NCI-H187 (cell line): ENCODE results near the gene CST4.
"Not testable (repeated sequence)": the region's sequence is repeated elsewhere in the genome, so short reads cannot be mapped to it uniquely, and the experiment has no call there.

Experiments used
- DNase-seq, 2 experiments: peaks; one replicate each; lab custom pipeline; 2025; lab: John Stamatoyannopoulos, UW

The CST4 gene, protein sequence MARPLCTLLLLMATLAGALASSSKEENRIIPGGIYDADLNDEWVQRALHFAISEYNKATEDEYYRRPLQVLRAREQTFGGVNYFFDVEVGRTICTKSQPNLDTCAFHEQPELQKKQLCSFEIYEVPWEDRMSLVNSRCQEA

DNA sequence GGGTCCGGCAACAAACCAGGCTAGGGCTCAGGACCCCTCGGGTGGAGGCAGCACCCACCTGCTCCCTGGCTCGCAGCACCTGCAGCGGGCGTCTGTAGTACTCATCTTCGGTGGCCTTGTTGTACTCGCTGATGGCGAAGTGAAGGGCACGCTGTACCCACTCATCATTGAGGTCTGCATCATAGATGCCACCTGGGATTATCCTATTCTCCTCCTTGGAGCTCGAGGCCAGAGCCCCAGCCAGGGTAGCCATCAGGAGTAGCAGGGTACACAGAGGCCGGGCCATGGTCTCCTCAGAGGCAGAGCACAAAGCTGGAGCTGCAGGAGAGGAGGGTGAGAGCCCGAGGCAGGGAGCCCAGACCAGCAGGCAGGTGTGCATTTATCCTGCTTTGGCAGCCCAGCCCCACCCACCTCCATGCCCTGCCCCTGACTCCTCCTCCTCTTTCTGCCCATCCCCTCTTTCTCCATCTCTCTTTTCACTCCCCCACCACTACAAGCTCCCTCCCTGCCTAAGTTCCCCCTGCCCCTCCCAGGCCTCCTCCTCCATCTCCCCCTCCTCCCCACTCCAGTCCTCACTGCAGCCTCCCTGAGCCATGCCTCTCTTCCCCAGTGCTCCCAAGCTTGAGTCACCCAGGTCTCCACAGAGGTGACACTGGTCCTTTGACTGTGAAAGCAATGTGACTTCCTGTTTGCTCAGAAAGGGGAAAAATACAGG is at the start of gene CST4:
Gene CST4 (minus strand): TSS at position 355 of the 715 bp plus-strand sequence. CDS start 69 bp downstream, at position 286.
- not testable (repeated sequence) for DNase-seq

DNA sequence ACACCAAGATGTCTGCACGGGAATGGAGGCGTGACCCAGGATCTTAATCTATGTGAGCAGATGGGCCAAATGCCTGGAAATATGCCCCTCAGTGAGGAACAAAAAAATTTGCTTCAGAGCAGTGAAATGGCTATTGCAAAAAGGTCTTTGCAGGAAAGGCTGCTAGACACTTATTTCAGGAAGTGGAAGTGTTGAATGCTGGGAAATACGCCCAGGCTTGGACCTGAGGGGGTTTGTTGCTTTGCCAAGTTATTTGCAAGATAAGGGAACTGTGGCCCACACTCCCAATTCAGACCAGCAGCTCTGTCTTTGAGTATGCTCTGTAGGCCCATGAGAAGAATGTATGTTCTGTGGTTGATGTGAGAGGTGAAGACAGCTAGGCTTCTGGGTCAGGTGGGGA is 46.6 kb upstream of the CST4 start:
- not testable (repeated sequence) for DNase-seq

DNA sequence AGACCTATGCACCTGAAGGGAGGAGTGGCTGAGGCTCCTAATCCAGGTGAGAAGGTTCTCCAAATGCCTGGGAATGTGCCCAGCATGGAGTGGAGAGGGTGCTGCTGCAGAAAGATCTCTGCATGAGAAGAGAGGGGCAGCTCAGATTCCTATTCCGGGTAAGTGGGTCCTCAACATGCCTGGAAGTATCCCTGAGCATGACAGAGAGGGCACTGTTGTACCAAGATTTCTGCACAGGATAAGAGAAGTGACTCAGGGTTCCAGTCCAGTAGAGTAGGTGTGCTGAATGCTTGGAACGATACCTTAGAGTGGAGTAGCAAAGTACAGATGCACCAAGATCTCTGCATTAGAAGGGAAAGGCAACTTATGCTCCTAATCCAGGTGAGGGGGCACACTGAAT is 46.1 kb upstream of the CST4 start:
- DNase-seq, result not testable (repeated sequence)

DNA sequence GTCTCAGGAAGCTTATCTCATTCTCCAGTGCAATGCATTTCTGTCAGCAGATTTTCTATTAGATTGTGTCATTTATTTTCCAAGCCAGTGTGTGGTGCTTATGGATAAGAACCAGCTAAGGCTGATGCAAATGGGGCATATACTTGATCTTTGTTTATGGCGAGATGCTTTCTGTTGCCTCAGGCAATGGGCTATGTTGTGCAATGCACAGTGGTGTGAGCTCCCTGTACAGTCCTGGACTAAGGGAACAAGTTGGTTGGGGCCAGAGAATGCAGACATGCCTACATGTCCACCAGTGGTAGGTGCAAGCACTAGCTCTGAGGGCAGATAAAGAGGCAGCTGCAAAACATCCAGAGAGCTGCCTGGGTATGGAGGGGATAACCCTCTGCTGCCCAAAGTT is 45.6 kb upstream of the CST4 start:
- not testable (repeated sequence) for DNase-seq

DNA sequence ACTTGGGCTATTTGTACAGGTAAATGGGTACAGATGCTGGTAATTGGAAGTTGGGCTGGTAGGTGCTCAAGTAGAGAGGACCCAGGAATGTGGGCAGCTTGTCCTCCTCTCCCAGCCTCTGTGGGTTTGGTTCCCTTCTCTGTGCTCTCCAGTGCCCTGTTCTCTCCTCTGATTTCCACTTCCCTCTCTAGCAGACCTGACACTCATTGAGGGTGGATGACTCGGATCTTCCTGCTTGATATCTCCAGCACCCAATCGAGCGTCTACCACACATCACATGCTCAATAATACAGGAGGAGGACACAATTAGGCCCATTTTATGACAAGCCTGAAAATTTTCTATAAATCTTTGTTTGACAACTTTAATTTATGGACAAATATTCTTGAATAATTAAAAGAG is 38.2 kb upstream of the CST4 start:
- DNase-seq, result no peak

DNA sequence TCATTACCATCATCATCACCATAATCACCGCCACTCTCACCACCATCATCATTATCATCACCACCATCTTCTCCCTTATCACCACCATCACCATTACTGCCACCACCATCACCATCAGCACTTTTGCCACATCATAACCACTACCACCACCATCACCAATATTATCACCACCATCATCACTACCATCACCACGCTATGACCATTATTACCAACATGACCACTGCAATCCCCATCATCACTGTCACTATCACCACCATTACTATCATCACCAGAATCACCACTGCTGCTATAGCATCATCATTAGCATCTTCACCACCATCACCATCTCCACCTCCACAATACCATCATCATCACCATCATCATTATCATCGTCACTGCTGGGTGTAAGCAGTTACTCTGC is 36.3 kb upstream of the CST4 start:
- DNase-seq, result no peak

DNA sequence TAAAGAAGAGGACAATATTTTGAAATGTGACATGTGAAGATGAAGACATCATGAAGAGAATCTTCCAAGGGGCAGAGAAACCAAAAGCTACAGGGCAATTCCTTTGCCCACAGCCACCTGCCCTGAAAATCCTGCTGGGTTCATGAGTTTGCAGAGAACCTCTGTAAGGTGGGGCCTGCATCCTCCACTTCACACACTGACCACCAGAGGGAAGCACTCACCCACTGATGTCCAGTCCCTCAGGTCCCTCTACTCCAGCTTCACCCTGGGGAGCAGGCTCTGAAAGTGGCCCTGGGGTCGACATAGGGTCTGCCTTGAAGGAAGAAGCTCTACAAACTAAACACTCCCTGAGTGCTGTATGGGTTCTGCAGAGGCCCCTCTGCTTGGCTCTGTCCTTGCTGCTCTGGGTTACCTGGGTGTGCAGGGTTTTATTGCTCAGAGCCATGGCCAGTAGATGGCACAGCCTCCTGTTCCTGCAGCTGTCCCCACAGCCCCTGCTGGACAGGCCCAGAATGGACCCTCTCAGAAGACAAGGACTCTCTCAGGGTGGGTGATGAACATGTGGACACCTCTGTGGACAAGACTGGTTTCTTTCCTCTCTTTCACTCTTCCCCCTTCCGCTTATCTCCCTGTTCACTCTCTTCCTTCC is 34.9 kb upstream of the CST4 start:
- DNase-seq, result peak in 1 of 2 experiments; percentile 5

DNA sequence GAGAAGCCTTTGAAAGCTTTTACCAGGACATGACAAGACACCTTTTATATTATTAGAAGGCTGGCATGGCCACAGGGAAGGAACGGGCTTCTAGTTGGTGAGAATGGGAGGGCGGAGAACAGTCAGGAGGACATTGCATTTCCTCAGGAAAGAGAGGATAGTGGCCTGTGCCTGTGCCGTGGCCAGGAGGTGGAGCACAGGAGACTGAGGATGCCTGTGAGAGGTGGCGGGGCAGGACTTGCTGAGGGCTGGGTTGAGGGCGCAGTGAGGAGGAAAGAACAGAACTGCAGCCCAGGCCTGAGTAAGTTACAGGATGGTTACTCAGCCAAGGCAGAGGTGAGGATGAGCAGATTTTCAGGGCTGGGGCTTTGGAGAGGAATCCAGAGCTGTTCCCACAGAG is 34.0 kb upstream of the CST4 start:
- DNase-seq, result not testable (repeated sequence)

DNA sequence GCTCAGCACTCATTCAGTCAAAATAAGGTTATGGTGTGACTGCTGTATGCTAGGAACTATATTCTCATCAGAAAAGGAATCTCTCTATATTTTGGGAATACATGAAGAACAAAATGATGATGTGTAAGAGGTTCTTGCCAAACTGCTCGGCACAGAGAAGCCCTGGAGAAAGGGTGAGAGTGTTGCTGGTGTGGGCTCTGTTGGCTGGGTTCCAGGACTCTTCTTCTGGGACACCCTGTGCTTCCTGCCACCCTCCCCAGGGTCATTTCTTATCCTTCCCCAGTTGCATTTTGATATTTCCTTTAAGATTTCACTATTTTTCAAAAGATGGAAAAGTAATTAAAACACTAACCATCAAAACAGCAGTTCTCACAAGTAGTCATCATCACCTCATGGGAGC is 33.1 kb upstream of the CST4 start:
- DNase-seq, result no peak

DNA sequence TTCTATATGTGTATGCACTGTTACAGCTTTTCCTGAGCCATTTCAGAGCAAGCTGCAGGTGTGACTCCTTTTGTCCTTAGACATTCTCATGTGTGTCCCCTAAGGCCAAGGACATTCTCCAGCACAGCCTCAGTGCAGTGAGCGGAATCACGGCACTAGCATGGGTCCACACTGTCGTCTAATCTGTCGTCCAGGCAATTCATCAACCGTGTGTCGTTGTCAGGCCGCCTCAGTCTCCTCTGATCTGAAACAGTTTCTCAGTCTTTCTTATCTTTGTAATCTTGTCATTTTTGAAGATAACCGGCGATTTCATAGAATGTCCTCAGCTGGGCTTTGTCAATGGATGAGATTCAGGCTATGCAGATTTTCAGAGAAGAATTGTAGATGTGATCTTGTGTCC is 30.5 kb upstream of the CST4 start:
- DNase-seq, result not testable (repeated sequence)

DNA sequence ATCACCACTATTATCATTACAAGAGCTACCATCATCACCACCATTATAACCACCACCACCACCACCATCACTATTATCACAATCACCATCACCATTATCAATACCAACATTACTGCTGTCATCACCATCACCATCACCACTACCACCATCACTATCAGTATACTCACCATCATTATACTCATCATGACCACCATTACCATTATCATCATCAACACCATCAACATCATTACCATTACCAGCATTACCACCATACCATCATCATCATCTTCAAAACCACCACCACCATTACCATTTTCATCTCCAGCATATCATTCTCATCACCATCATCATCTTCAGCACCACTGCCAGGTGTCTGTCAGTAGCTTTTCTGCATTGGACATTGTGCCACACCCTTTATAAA is 22.9 kb upstream of the CST4 start:
- not testable (repeated sequence) for DNase-seq

DNA sequence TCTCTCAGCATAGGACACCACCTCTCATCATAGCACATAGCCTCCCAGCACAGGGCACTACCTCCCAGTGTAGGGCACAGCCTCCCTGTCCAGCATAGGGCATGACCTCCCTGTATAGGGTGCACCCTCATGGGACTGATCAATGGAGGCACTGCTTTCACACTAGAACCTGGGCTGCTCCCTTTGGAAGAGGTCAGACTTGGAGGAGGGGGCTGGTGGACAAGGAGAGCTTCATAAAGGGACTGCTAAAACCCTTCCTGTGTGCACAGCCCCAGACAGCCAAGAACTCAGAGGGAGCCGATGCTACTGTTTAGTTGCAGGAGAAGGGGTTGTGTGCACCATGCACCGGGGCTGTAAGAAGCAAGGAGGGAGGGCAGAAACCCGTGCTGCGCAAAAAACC is 21.9 kb upstream of the CST4 start:
- DNase-seq, result no peak

DNA sequence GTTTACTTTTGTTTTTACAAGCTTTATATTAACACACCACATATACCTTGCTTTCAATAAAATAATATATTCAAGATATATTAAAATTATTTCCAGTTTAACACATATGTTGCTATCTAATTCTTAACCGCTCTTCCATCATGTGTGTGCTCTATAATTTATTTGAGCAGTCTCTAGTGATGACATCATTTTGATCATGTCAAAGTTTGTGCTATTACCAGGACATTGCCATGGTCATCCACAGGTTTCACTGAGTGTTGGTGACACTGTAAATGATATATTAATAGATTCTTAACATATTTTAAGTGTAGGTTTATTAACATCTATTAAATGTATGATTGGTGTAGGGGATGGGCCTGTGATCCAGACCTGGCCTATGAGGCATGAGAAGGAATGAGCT is 17.1 kb upstream of the CST4 start:
- DNase-seq, result no peak

DNA sequence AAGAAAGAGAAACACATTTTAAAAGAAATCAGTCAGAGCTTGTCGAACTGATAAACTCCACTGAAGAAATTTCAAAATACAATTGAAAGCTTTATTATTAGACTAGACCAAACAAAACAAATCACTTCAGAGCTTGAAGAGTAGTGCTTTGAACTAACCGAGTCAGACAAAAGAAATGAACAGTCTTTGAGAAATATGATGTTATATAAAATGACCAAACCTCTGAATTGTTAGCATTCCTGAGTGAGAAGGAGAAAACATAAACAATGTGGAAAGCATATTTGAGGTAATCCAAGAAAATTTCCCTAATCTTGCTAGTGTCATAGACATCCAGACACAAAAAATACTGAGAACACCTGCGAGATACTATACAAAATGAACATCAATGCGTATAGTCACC is 13.2 kb upstream of the CST4 start:
- DNase-seq, result no peak

DNA sequence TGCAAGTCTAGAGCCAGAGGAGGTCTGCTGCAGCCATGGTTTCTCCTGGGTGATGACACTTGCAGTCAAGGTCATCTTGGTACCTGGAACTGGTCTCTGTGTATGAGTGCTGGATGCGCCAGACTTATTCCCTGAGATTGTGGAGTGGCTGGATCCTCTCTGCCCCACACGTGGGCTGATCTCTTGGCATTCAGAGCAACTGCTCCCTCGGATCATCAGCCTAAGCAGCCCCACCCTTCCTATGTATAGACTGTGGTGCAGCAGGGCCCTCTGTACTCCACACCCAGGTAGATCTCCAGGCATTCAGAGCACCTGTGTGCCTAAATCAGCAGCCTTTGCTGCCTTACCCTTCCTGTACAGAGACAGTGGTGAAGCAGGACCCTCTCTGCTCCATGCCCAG is 12.1 kb upstream of the CST4 start:
- no peak for DNase-seq

DNA sequence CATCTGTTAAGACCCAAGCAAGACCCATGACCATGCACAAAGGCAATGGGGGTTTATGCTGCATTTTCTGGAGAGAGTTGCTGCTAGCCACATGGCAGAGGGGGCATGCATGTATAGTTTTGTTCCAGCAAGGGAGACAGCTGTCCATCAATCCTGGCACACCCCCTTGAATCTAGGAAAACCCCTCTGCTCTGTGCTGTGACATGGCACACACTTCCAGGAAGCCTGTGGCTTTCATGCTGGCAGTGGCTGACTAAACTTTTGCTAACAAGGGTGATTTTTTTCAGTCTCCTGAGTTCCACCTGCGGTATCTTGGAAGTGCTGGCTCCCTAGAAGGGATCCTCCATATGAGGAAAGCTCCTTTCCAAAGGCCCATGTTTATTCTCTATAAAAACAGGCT is 9.1 kb upstream of the CST4 start:
- DNase-seq, result no peak

DNA sequence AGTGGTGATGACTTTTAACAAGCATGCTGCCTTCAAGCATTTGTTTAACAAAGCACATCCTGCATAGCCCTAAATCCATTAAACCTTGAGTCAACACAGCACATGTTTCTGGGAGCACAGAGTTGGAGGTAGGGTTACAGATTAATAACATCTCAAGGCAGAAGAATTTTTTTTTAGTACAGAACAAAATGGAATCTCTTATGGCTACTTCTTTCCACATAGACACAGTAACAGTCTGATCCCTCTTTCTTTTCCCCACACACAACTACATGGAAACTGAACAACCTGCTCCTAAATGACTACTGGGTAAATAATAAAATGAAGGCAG is 6.2 kb upstream of the CST4 start:
- not testable (repeated sequence) for DNase-seq

DNA sequence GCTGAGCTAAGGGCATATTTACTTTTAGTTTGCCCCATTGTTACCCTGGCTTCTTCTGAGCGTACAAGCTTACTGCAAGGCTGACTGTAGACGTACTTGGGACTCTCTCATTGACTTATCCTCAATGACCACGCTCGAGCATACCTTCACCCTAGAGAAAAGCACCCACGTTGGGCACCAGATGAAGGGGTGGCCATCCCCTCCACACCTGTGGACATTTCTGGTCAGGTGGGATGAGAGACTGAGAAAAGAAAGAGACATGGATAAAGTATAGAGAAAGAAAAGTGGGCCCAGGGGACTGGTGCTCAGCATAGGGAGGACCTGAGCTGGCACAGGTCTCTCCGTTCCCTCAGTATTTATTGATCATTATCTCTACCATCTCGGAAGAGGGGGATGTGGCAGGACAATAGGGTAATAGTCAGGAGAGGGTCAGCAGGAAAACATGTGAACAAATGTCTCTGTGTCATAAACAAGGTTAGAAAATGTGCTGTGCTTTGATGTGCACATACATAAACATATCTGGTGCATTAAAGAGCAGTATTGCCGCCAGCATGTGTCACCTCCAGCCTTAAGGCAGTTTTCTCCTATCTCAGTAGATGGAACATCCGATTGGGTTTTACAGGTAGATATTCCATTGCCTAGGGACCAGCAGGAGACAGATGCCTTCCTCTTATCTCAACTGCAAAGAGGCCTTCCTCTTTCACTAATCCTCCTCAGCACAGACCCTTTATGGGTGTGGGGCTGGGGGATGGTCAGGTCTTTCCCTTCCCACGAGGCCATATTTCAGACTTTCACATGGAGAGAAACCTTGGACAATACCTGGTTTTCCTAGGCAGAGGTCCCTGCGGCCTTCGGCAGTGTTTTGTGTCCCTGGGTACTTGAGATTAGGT is 5.6 kb upstream of the CST4 start:
- not testable (repeated sequence) for DNase-seq

DNA sequence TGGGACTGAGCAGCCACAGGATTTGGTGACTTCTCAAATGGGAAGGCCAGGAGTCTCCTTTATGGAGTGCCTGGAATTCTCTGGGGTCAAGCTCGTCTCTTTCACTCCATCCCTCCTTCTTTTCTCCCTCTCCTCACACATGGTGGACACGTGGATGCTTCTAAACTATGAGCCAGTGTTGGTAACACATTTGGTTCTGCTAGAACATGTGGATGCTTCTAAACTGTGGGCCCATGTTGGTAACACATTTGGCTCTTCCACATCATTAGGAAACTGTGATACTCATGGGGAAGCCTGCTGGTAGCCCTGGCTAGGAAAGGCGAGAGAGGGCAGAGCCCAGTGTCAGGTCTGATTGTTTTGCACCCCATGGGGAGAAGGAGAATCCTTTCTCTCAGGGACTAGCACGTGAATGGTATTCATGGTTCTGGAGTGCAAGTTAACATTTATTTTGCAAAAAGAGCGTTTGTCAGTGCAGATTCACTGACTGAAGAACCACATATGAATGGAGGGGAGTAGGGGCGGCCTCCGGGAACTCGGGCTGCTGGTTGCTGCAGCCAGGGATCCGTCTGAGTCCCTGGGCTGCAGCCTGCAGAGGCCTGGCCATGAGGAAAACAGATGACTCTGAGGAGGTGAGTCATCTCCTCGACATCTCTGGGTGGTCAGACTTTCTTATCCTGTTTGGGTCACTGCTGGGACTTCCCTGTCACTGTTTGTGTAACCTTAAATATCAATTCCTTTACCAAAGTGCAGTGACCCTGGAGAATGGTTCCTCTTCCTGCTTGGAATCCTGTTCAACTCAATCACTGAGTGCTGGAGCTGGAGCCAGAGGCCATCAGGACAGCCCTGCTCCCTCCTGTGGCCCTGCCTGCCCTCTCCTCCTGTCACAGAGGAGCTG is 4.1 kb upstream of the CST4 start:
- DNase-seq, result not testable (repeated sequence)

DNA sequence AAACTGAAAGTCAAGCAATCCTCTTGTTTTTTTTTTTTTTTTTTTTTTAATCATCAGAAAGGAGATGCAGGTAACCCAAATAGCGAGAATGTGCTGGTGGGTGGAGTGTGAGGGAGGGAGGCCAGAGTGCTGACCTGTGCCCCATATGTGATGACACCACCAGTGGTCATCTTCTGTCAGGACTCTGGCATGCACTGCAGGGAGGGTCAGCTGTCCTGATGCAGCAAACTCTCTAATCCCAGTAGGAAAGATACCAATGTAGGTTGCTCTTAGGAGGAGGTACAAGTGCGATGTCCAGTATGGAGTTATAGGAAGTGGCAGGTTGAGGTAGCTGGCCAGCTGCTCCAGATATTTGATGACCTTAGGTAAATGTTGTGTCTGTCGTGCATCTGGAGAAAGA is 2.8 kb upstream of the CST4 start:
- DNase-seq, result no peak

DNA sequence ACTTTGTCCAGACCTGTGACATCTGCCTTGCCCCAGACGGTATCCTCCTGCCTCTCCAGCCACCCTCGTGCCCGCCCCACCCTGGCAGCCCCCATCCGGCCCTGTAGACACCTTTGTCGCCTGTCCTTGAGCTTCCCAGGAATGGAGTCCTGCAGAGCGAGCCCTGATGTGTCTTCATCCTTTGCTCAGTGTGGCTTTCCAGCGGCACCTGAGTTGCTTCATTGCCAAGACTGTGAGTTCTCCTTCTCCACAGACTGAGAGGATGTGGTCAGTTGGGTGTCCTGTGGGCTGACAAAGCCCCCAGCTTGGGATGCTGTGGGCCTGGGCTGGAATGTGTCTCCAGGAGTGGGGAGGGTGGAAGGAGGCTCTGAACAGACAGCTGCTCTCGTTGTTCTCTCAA is 1.7 kb upstream of the CST4 start:
- DNase-seq, result no peak

DNA sequence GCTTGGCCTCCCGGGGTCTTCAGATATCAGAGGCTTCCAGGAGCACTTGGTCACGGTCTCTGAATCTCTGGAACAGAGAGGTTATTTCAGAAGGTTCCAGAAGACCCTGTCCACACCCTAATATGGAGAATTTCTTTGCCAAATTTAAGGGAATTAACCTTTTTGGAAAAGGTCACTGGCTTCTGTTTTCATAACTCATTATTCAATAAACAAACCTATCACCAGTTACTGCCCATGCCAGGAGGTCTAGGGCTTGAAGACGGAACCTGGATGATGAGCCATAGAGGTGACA is 507 bp upstream of the CST4 start:
- DNase-seq, result no peak
